ENCODE results near the gene CCDC148.

DNA sequence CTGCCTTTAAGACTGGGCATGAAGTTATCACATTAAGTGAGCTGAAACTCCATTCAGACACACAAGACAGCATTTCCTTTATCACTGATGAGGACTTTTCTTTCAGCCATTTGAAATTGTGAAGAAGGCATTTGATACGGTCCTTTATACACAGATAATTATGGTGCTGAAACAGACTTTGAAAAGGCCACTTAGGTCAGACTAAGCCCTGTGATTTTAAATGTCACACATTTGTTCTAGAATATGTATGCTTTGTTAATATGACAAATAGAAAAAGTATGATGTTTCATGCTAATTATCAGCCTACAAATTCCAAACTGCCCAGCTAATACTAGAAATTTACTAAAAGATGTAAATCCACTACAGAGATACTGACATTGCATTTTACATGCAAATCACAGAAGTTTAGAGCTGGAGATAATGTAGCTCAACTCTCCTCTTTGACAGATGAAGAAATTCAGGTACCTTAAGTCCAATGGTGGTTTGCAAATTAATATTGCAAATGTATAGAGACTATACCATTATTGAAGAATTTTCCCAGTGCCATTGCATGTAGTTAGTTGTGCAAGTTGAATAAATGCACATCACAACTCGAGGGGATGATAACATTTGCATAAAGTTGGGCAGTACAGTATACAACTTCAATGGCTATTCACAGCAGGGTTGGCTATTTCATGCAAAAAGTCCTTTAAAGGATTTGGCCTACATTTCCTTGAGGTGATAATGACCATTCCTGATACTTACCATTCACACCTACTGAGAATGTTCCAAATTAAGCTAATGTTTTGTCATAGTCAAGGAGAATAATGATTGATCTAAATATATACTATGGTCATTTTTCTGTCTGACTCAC lies 179.7 kb downstream of the CCDC148 start:
- TF ChIP-seq POLR2A (IDR thresholded peaks at IDR 0.05), result no peak
- TF ChIP-seq, protein P1, sequence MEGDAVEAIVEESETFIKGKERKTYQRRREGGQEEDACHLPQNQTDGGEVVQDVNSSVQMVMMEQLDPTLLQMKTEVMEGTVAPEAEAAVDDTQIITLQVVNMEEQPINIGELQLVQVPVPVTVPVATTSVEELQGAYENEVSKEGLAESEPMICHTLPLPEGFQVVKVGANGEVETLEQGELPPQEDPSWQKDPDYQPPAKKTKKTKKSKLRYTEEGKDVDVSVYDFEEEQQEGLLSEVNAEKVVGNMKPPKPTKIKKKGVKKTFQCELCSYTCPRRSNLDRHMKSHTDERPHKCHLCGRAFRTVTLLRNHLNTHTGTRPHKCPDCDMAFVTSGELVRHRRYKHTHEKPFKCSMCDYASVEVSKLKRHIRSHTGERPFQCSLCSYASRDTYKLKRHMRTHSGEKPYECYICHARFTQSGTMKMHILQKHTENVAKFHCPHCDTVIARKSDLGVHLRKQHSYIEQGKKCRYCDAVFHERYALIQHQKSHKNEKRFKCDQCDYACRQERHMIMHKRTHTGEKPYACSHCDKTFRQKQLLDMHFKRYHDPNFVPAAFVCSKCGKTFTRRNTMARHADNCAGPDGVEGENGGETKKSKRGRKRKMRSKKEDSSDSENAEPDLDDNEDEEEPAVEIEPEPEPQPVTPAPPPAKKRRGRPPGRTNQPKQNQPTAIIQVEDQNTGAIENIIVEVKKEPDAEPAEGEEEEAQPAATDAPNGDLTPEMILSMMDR (IDR thresholded peaks at IDR 0.05), result no peak
